Stomach (tissue), 19 donors: ENCODE measurements around the gene PLP1. TPM values are rescaled to one million over a fixed set of nuclear protein-coding genes. Genes with fewer than 3 reads are reported as not detected.
A peak's percentile ranks its signal among the peaks of the same experiment; 100 is the strongest.

Source experiments
- DNase-seq, 2 donors: peaks; one replicate each; pipeline versions ENCODE4 v3.0.0 to v3.0.0-alpha.2; 2013 to 2019
- H3K27ac ChIP-seq, 5 donors: fragments of 200-600 bp in 4 of 5; sonication (generic) in 4 of 5; one replicate each; pipeline ENCODE4 v1.5.1; 2013 to 2019; ENCODE audit warnings: mild to moderate bottlenecking in 1 of 5, moderate library complexity in 1 of 5
- H3K27me3 ChIP-seq, 3 donors: fragments of 200-600 bp; sonication (generic); one replicate each; pipeline ENCODE4 v1.5.1; 2017 to 2019; ENCODE audit warnings: mixed run types in 1 of 3
- H3K36me3 ChIP-seq, 4 donors: fragments of 200-600 bp; sonication (generic); 1 replicate in 3 of 4; 2 replicates in 1 of 4; pipeline ENCODE4 v1.5.1; 2016 to 2019
- H3K4me1 ChIP-seq, 4 donors: fragments of 200-600 bp; sonication (generic); one replicate each; pipeline ENCODE4 v1.5.1; 2016 to 2019
- H3K4me3 ChIP-seq, 4 donors: fragments of 200-600 bp; sonication (generic) in 3 of 4; one replicate each; pipeline ENCODE4 v1.5.1; 2016 to 2019; ENCODE audit warnings: mild to moderate bottlenecking in 1 of 4
- H3K9me3 ChIP-seq, 4 donors: fragments of 200-600 bp; sonication (generic); one replicate each; pipeline ENCODE4 v1.5.1; 2016 to 2019
- EP300 ChIP-seq: sonication (generic); formaldehyde crosslinking; IDR thresholded peaks from one replicate; pipeline ENCODE4 v1.6.1; 2017; ENCODE audit warnings: antibody characterized with exemption
- POLR2A ChIP-seq, 4 donors: fragments of 450-650 bp; IDR thresholded peaks; one replicate each; pipeline ENCODE4 v1.6.1; 2016; ENCODE audit warnings: antibody characterized with exemption in 4 of 4, control low read depth in 2 of 4, mild to moderate bottlenecking in 1 of 4, moderate library complexity in 1 of 4
- POLR2AphosphoS5 ChIP-seq, 3 donors: sonication (generic); formaldehyde crosslinking; IDR thresholded peaks; one replicate each; pipeline ENCODE4 v1.6.1; 2016; ENCODE audit warnings: antibody characterized with exemption in 3 of 3
- WGBS, 5 donors: extraction: QIAGEN DNeasy Blood & Tissue Kit in 3 of 5; methylation state at CpG; one replicate each; pipeline versions ENCODE4 v1.1.5 to v1.1.7; 2013 to 2018; 5-methylcytosine and 5-hydroxymethylcytosine counted together
- intact Hi-C: fragments of 100-400 bp; cut with DNase I; formaldehyde crosslinking; loops from one replicate; pipeline ENCODE4 v1.15.1; 2023; ENCODE audit warnings: low total_unique reads
- long read RNA-seq, 10 donors: transcript quantifications; one replicate each; lab custom pipeline, GENCODE V29; 2026
- polyA plus RNA-seq, 3 donors: library from polyadenylated mRNA; stranded (reverse); fragments of 200-250 nt; gene quantifications; one replicate each; pipeline ENCODE4 v1.2.3, GENCODE V29; 2013
- total RNA-seq, 5 donors: library from RNA; depleted of rRNA; stranded (reverse); fragments of >200 nt; gene quantifications; one replicate each; pipeline versions ENCODE4 v1.1.0 to v1.2.3, GENCODE V29; 2014 to 2016
- TF ChIP-seq, protein P1 (sequence below), 7 experiments: fragments of 450-650 bp in 4 of 7; fragments of 200-600 bp in 3 of 7; sonication (generic) in 3 of 7; IDR thresholded peaks; one replicate each; pipeline ENCODE4 v1.5.1; 2016 to 2019; ENCODE audit warnings: antibody characterized with exemption in 7 of 7, control low read depth in 2 of 7, mild to moderate bottlenecking in 1 of 7
- donor health status: healthy with polysubstance abuse.
- donor health status: Bipolar disorder and iron deficiency.
- donor health status: healthy.

PLP1 gene, protein sequence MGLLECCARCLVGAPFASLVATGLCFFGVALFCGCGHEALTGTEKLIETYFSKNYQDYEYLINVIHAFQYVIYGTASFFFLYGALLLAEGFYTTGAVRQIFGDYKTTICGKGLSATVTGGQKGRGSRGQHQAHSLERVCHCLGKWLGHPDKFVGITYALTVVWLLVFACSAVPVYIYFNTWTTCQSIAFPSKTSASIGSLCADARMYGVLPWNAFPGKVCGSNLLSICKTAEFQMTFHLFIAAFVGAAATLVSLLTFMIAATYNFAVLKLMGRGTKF
- total RNA-seq (10 to 100 TPM in 3 of 5 donors, 1 to 10 TPM in 2; 2.2 to 36.9 (median 10.3) TPM), polyA plus RNA-seq (1 to 10 TPM; 2.2 to 6.5 (median 6.0) TPM)
- long read RNA-seq, donor 1, partial matches to known transcripts = 0 of 2 reads
- long read RNA-seq, donor 1, other reads (novel, unspliced or antisense) = 0 of 2 reads
- long read RNA-seq, donor 2, transcript PLP1-221 (7 exons, 2,896 nt) = major isoform, 5 of 7 reads
- long read RNA-seq, donor 2, partial matches to known transcripts = 0 of 7 reads
- long read RNA-seq, donor 2, other reads (novel, unspliced or antisense) = 0 of 7 reads
- long read RNA-seq, donor 3, partial matches to known transcripts = 0 of 5 reads
- long read RNA-seq, donor 3, other reads (novel, unspliced or antisense) = 0 of 5 reads
- long read RNA-seq, donor 4, partial matches to known transcripts = 0 of 1 reads
- long read RNA-seq, donor 4, other reads (novel, unspliced or antisense) = 0 of 1 reads
- long read RNA-seq, donor 5, transcript PLP1-221 (7 exons, 2,896 nt) = major isoform, 9 of 16 reads
- long read RNA-seq, donor 5, partial matches to known transcripts = 0 of 16 reads
- long read RNA-seq, donor 5, other reads (novel, unspliced or antisense) = 0 of 16 reads
- long read RNA-seq, donor 6, transcript PLP1-221 (7 exons, 2,896 nt) = major isoform, 16 of 33 reads
- long read RNA-seq, donor 6, partial matches to known transcripts = 6 of 33 reads
- long read RNA-seq, donor 6, other reads (novel, unspliced or antisense) = 0 of 33 reads
- long read RNA-seq, donor 7, transcript PLP1-221 (7 exons, 2,896 nt) = major isoform, 10 of 36 reads
- long read RNA-seq, donor 7, partial matches to known transcripts = 9 of 36 reads
- long read RNA-seq, donor 7, other reads (novel, unspliced or antisense) = 11 of 36 reads
- long read RNA-seq, donor 8, transcript PLP1-221 (7 exons, 2,896 nt) = major isoform, 5 of 10 reads
- long read RNA-seq, donor 8, partial matches to known transcripts = 0 of 10 reads
- long read RNA-seq, donor 8, other reads (novel, unspliced or antisense) = 0 of 10 reads
- long read RNA-seq, donor 9, partial matches to known transcripts = 16 of 22 reads
- long read RNA-seq, donor 9, other reads (novel, unspliced or antisense) = 0 of 22 reads
- long read RNA-seq, donor 10, partial matches to known transcripts = 0 of 2 reads
- long read RNA-seq, donor 10, other reads (novel, unspliced or antisense) = 0 of 2 reads

DNA sequence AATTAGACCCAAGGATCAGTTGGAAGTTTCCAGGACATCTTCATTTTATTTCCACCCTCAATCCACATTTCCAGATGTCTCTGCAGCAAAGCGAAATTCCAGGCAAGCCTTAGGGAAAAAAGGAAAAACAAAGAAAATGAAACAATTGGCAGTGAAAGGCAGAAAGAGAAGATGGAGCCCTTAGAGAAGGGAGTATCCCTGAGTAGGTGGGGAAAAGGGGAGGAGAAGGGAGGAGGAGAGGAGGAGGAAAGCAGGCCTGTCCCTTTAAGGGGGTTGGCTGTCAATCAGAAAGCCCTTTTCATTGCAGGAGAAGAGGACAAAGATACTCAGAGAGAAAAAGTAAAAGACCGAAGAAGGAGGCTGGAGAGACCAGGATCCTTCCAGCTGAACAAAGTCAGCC lies at the start of gene PLP1:
Gene PLP1 (plus strand): TSS at position 295 of the 400 bp plus-strand sequence. CDS start 156 bp downstream, outside the sequence.
- Histone ChIP-seq H3K27me3 (peaks cover 0 to 12% (median 0%) of the 10 kb centered on the region in 3 donors), H3K27ac (no peak within 1 kb of the TSS), H3K4me1 (no peaks in the 10 kb centered on the region), H3K36me3 (no peaks in the 10 kb centered on the region), H3K4me3 (no peak within 1 kb of the TSS), H3K9me3 (no peaks in the 10 kb centered on the region)
- intact Hi-C loops = no loop called here
- whole genome bisulfite sequencing, 5 donors = 53 to 74% (median 67%) methylated on average over 2 of the region's 2 CpGs
- TF ChIP-seq POLR2A (IDR thresholded peaks at IDR 0.05) = no peak
- no peak for TF ChIP-seq POLR2AphosphoS5 (IDR thresholded peaks at IDR 0.05)
- TF ChIP-seq, protein P1, sequence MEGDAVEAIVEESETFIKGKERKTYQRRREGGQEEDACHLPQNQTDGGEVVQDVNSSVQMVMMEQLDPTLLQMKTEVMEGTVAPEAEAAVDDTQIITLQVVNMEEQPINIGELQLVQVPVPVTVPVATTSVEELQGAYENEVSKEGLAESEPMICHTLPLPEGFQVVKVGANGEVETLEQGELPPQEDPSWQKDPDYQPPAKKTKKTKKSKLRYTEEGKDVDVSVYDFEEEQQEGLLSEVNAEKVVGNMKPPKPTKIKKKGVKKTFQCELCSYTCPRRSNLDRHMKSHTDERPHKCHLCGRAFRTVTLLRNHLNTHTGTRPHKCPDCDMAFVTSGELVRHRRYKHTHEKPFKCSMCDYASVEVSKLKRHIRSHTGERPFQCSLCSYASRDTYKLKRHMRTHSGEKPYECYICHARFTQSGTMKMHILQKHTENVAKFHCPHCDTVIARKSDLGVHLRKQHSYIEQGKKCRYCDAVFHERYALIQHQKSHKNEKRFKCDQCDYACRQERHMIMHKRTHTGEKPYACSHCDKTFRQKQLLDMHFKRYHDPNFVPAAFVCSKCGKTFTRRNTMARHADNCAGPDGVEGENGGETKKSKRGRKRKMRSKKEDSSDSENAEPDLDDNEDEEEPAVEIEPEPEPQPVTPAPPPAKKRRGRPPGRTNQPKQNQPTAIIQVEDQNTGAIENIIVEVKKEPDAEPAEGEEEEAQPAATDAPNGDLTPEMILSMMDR (IDR thresholded peaks at IDR 0.05) = no peak
- TF ChIP-seq EP300 = no peak
- peak in 1 of 2 donors; percentile 44 for DNase-seq

DNA sequence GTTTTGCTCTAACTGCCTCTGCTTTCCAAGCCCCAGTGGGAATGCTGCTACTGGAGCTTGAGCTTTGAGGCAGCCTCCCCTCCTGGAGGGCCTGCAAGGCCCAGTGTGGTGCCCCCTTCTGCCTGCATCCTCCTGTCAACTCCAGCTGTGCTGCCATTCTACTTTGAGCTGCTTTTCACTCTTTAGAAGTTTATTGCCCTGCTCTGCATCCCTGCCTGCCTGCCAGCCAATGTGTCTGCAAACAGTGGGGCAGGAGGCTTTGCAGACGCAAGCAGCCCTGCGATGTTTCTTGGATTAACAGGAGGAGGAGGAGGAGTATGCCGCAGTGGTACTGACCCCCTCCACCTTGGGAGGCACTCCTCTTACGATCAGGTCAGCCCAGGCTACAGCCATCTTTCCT lies 49.5 kb upstream of the PLP1 start:
- intact Hi-C loops = no loop called here
- no peak for DNase-seq
- Histone ChIP-seq H3K36me3 (no peaks in the 10 kb centered on the region), H3K9me3 (no peaks in the 10 kb centered on the region), H3K27ac (no peak overlapping the region), H3K27me3 (peaks cover 0 to 16% (median 0%) of the 10 kb centered on the region in 3 donors), H3K4me3 (no peak overlapping the region), H3K4me1 (no peaks in the 10 kb centered on the region)
- TF ChIP-seq EP300 (no peak), POLR2A (IDR thresholded peaks at IDR 0.05) (no peak), POLR2AphosphoS5 (IDR thresholded peaks at IDR 0.05) (no peak)
- TF ChIP-seq, protein P1 (IDR thresholded peaks at IDR 0.05) = no peak
- WGBS, 5 donors = 49 to 83% (median 71%) methylated on average over 1 to 4 of the region's 4 CpGs

DNA sequence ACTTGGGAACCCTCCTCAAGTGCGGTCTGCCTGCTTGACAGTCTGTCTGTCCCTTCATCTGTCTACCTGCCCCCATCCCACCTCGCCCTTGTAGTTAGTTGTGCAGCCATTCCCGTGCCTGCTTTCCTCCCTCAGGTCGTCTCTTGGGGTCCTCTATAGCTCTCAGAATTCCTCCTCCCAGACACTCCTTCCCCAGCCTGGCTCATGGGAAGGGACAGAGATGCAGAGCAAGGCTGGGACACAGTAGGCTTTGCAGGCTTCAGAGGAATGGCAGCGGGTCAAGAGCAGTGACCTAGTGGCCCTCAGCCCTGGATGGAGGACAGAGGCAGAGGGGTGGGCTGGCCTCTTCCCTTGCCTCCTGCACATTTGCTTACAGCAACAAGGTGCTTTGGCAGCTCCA lies 47.6 kb upstream of the PLP1 start:
- WGBS, 5 donors = 40 to 66% (median 53%) methylated on average over 5 of the region's 5 CpGs
- H3K4me1 ChIP-seq = no peaks in the 10 kb centered on the region

More for the DNA sequence above, 47.6 kb upstream of the PLP1 start:
- H3K9me3 ChIP-seq = no peaks in the 10 kb centered on the region
- no peak for DNase-seq
- peaks cover 0 to 17% (median 0%) of the 10 kb centered on the region in 3 donors for H3K27me3 ChIP-seq
- TF ChIP-seq POLR2A (IDR thresholded peaks at IDR 0.05) (no peak), POLR2AphosphoS5 (IDR thresholded peaks at IDR 0.05) (no peak), EP300 (no peak)
- TF ChIP-seq, protein P1 (IDR thresholded peaks at IDR 0.05) = no peak
- intact Hi-C loops = no loop called here
- H3K36me3 ChIP-seq = no peaks in the 10 kb centered on the region
- H3K4me3 ChIP-seq = no peak overlapping the region
- no peak overlapping the region for H3K27ac ChIP-seq
